GM12801 (cell line): ENCODE data around the gene SLC35F6.

Source experiments
- TF ChIP-seq, protein P1 (sequence below): IDR thresholded peaks from one replicate; pipeline ENCODE4 v1.5.1; 2011; ENCODE audit warnings: control low read depth; ENCODE audit not compliant: insufficient read length; ENCODE audit errors: extremely low read depth

The SLC35F6 gene

DNA sequence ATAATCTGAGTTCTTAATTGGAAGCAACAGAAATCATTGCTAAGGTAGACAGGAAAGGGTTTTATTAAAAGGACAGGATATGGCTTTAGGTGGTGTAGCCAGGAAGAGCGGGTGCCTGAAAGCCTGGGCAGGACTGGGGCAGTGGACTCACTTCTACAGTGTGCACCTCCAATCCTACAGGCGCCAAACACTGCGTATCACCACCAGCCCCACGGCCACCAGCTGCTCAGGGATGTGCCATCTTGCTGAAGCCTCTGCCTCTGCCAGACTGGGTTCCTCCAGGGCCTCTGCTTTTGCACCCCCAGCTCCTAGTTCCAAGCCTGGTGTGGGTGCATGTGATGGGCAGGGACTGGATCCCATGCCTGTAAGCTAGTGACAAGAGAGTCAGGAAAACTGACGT lies 54.2 kb downstream of the SLC35F6 start:
- TF ChIP-seq, protein P1, sequence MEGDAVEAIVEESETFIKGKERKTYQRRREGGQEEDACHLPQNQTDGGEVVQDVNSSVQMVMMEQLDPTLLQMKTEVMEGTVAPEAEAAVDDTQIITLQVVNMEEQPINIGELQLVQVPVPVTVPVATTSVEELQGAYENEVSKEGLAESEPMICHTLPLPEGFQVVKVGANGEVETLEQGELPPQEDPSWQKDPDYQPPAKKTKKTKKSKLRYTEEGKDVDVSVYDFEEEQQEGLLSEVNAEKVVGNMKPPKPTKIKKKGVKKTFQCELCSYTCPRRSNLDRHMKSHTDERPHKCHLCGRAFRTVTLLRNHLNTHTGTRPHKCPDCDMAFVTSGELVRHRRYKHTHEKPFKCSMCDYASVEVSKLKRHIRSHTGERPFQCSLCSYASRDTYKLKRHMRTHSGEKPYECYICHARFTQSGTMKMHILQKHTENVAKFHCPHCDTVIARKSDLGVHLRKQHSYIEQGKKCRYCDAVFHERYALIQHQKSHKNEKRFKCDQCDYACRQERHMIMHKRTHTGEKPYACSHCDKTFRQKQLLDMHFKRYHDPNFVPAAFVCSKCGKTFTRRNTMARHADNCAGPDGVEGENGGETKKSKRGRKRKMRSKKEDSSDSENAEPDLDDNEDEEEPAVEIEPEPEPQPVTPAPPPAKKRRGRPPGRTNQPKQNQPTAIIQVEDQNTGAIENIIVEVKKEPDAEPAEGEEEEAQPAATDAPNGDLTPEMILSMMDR = no peak

DNA sequence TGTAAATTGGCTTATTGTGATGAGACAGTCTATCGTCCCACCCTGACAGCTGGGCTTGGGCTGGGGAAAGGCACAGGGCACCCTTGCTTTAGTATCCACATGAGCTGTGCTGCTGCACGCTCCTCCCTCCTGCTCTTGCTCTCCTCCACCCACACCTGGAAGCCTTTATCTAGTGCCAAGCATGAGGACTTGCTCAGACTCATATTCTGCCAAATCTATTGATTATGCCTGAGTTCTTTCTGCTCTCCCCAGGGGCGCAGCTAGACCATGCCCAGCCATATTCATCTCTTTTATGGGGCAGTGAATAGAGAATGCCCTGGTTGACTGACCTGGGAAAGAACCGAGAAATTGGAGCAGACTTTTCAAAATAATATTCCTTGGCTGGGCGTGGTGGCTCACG lies 54.9 kb downstream of the SLC35F6 start:
- TF ChIP-seq, protein P1 = no peak

DNA sequence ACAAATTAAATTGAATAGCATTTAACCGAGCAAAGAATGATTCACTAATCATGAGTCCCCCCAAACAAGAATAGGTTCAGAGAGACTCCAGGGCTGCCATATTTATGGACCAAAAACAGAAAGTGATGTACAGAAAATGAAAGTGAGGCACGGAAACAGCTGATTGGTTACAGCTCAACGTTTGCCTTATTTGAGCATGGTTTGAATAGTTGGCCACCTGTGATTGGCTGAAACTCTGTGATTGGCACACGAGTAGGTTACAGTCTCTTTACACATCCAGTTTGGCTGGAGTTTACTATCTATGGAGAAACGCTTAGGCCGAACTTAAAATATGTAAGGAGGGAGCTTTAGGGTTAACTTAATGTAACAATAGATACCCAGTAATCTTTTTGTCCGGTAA lies 56.8 kb downstream of the SLC35F6 start:
- TF ChIP-seq, protein P1 = no peak

DNA sequence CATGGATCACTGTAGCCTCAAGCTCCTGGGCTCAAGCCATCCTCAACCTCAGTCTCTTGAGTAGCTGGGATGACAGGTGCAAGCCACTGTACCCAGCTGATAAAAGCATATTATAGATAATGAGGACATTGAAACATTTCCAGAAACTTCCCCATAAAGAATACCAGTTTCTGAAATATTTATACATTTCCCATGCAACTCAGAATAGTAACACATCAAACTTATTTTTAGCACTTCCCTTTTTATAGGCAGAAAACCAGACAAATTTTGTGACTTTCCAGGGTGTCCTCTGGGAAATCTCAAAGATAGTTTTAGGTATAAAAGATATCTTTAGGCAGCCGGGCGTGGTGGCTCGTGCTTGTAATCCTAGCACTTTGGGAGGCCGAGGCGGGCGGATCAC lies 58.8 kb downstream of the SLC35F6 start:
- TF ChIP-seq, protein P1 = no peak
